DMS153 treated with DMSO at 0.1 percent for 48 hours (cell line): ENCODE data around the gene UGT2B7.

Experiments used
- DNase-seq: peaks from one replicate; lab custom pipeline; 2025; ENCODE audit not compliant: unreplicated experiment; lab: John Stamatoyannopoulos, UW

Gene UGT2B7

DNA sequence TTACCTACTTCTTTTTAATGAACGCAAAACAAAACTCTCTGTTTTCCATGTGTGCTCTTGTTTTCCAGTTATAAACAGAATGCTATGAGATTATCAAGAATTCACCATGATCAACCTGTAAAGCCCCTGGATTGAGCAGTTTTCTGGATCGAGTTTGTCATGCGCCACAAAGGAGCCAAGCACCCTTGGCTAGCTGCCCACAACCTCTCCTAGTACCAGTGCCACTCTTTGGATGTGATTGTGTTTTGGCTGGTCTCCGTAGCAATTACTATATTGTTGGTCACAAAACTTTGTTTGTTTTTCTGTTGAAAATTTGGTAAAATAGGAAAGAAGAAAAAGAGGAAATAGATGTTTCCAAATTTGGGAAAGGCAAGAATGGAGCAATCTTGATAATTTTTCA is 51.1 kb downstream of the UGT2B7 start:
- peak; percentile 36 for DNase-seq

DNA sequence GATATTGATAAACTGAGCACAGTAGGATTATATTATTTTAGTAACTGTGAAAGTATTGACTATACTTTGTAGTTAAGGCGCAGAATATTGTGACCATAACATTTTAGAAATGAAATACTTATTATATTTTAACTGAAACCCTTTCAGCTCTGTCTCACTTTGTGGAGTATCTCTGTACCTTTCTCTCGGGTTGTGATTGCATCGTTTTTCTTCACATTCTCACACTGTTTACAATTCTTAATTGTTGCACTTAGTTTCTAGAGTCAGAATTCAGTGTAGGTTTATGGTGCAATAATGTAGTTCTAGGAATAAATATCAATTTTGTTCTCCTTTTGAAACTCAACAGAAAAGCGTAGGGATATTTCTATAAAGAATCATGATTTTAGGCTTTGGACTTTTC is 57.7 kb downstream of the UGT2B7 start:
- no peak for DNase-seq

DNA sequence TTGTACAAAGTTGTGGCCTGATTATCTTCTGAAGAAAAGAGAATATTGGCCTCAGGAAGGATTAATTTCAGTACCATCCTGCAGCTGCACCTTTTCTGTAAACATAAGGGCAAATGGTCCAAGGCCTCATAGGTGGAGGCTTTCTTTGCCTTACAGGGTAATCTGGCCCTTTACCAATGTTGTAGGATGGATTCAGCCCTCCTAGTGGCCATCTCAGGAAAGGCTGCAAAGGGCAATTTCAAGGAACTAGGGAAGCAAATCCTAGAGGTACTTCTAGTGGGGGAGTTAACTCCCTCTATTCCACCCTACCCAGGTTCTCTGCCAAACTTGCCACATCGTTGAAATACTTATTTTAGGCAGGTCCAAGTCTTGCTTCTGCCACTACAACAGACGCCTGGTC is 60.6 kb downstream of the UGT2B7 start:
- DNase-seq, result no peak
